A673 (cell line): Measurements from ENCODE around the gene CAMSAP3. TPM values are rescaled to one million over a fixed set of nuclear protein-coding genes. Genes with fewer than 3 reads are reported as not detected.

Experiments used
- BruUV-seq: library from RNA; stranded (reverse); fragments of 400-500 nt; replicated peaks from 2 replicates; lab custom pipeline; 2021; lab: Mats Ljungman, UMichigan
- CTCF ChIA-PET: fragments of 300-600 bp; sonication (Branson Sonifier 250); formaldehyde crosslinking; loops from one replicate; lab custom pipeline; 2022; ENCODE audit warnings: antibody characterized with exemption; lab: Charles Lee
- POLR2A ChIA-PET: fragments of 300-600 bp; sonication (Branson Sonifier 250); formaldehyde crosslinking; loops from one replicate; lab custom pipeline; 2022; ENCODE audit warnings: antibody characterized with exemption; ENCODE audit not compliant: low non-redundant PET; lab: Charles Lee
- DNase-seq: peaks from one replicate; pipeline ENCODE4 v3.0.0-alpha.2; 2015; ENCODE audit warnings: low spot score
- H3K27ac ChIP-seq: fragments of 200-600 bp; sonication (generic); 2 replicates; pipeline ENCODE4 v1.5.1; 2016; ENCODE audit warnings: mixed run types, low read depth, mild to moderate bottlenecking, mixed read lengths, antibody characterized with exemption, low read length; ENCODE audit not compliant: poor library complexity, severe bottlenecking
- H3K27me3 ChIP-seq: fragments of 200-600 bp; sonication (generic); replicated peaks from 2 replicates; pipeline ENCODE4 v1.6.1; 2017; ENCODE audit warnings: mixed run types, low read depth, mild to moderate bottlenecking, mixed read lengths, antibody characterized with exemption, low read length; ENCODE audit not compliant: insufficient read depth, poor library complexity
- H3K36me3 ChIP-seq: fragments of 200-600 bp; sonication (generic); 2 replicates; pipeline ENCODE4 v1.6.1; 2016; ENCODE audit warnings: mixed run types, mild to moderate bottlenecking, mixed read lengths, antibody characterized with exemption, low read length; ENCODE audit not compliant: insufficient read depth, poor library complexity, severe bottlenecking
- H3K4me1 ChIP-seq: fragments of 200-600 bp; sonication (generic); 2 replicates; pipeline ENCODE4 v1.6.1; 2017; ENCODE audit warnings: mixed run types, mild to moderate bottlenecking, mixed read lengths, antibody characterized with exemption, low read length; ENCODE audit not compliant: insufficient read depth, poor library complexity, severe bottlenecking
- H3K4me3 ChIP-seq: fragments of 200-600 bp; sonication (generic); 2 replicates; pipeline ENCODE4 v1.5.1; 2016; ENCODE audit warnings: low read depth, mixed run types, mild to moderate bottlenecking, mixed read lengths, low read length; ENCODE audit not compliant: poor library complexity, severe bottlenecking
- H3K9me3 ChIP-seq: fragments of 200-600 bp; sonication (generic); 2 replicates; pipeline ENCODE4 v1.6.1; 2016; ENCODE audit warnings: mixed run types, low read depth, mild to moderate bottlenecking, mixed read lengths, antibody characterized with exemption, low read length; ENCODE audit not compliant: poor library complexity, severe bottlenecking
- EZH2 ChIP-seq: fragments of 200-600 bp; sonication (generic); IDR thresholded peaks from 2 replicates; pipeline ENCODE4 v1.6.1; 2017; ENCODE audit warnings: borderline replicate concordance, low read depth, mild to moderate bottlenecking, mixed read lengths, antibody characterized with exemption, low read length; ENCODE audit not compliant: poor library complexity, severe bottlenecking
- intact Hi-C: fragments of 100-400 bp; cut with micrococcal nuclease; formaldehyde crosslinking; loops from one replicate; pipeline ENCODE4 v1.10.0; 2022; ENCODE audit not compliant: unreplicated experiment
- total RNA-seq: library from RNA; stranded (reverse); gene quantifications from 2 replicates; pipeline ENCODE4 v1.2.3, GENCODE V29; 2021
- TF ChIP-seq, protein P1 (sequence below): fragments of 300-800, 200-600 bp; sonication (generic); conservative IDR thresholded peaks from 2 replicates; pipeline ENCODE4 v1.5.1; 2017; ENCODE audit warnings: low read depth, mild to moderate bottlenecking, antibody characterized with exemption, low read length, moderate library complexity, mixed read lengths

The CAMSAP3 gene
- total RNA-seq, 1 experiment from 2014 or later = 1.2 TPM

DNA sequence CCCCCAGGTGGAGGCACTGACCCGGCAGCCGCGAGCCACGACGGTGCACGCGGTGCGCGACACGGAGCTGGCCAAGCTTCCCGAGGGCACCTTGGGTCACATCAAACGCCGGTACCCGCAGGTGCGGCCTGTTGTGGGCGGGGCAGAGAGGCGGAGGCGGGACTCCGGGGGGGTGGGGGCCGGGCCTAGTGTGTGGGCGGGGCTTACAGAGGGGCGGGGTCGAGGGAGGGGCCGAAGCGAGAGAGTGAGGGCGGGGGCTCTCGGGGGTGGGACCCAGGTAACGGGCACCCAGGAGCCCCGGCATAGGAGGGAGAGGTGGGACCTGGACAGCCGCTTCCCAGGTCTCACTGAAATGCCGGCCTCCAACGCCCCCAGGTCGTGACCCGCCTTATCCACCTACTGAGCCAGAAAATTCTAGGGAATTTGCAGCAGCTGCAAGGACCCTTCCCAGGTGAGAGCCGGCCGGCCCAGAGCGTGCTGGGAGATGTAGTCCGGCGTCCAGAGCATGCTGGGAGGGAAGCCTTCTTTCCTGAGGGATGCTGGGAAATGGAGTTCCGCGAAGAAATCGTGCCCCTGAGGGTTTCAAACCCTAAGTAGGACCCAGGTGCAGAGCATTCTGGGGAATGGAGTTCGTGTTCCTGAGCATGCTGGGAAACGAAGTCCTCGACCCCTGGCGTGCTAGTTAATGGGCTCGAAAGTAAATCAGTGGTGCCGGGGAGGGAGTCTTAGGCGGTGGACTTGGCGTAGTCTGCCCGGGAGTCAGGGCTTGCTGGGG, 44.5 kb upstream of the CAMSAP3 start:
- no peak overlapping the region for H3K4me3 ChIP-seq
- no peaks in the 10 kb centered on the region for H3K9me3 ChIP-seq
- DNase-seq = peak; percentile 73
- no peaks in the 10 kb centered on the region for H3K27me3 ChIP-seq
- intact Hi-C loops = no loop called here
- H3K27ac ChIP-seq = no peak overlapping the region
- TF ChIP-seq, protein P1, sequence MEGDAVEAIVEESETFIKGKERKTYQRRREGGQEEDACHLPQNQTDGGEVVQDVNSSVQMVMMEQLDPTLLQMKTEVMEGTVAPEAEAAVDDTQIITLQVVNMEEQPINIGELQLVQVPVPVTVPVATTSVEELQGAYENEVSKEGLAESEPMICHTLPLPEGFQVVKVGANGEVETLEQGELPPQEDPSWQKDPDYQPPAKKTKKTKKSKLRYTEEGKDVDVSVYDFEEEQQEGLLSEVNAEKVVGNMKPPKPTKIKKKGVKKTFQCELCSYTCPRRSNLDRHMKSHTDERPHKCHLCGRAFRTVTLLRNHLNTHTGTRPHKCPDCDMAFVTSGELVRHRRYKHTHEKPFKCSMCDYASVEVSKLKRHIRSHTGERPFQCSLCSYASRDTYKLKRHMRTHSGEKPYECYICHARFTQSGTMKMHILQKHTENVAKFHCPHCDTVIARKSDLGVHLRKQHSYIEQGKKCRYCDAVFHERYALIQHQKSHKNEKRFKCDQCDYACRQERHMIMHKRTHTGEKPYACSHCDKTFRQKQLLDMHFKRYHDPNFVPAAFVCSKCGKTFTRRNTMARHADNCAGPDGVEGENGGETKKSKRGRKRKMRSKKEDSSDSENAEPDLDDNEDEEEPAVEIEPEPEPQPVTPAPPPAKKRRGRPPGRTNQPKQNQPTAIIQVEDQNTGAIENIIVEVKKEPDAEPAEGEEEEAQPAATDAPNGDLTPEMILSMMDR = no peak
- no peak for TF ChIP-seq EZH2
- POLR2A ChIA-PET = no interaction called here
- no TSS peak for BruUV-seq
- H3K4me1 ChIP-seq = no peaks in the 10 kb centered on the region
- peaks cover 7% of the 10 kb centered on the region for H3K36me3 ChIP-seq
- CTCF ChIA-PET = no interaction called here

DNA sequence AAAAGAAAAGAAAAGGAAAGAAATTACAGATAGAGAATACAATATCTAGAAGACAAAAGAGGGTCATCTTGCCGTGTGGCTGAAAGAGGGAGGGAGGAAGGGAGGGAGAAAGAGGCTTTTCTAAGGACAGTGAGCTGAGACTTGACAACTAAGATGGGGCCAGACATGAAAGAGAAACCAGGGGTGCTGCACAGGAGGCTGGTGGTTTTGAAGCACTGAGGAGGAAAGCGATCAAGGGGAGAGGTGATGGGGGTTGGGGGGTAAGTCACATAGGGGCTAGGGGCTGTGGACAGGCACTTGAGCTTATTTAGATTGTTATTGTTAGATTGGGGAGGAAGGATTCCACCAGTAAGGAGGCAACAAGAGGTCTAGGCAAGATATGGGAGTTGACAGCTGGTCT, 42.9 kb upstream of the CAMSAP3 start:
- H3K4me3 ChIP-seq = no peak overlapping the region
- H3K27ac ChIP-seq = no peak overlapping the region
- intact Hi-C loops = no loop called here
- no peaks in the 10 kb centered on the region for H3K27me3 ChIP-seq
- ChIA-PET CTCF (no interaction called here), POLR2A (interaction anchor here (0.7 kb wide), 1 partner anchor 351 kb away, joined by 12 read pairs; no protein-coding TSS in a partner anchor)
- peaks cover 7% of the 10 kb centered on the region for H3K36me3 ChIP-seq
- no peak for TF ChIP-seq EZH2
- TF ChIP-seq, protein P1 = no peak
- H3K9me3 ChIP-seq = no peaks in the 10 kb centered on the region
- DNase-seq = no peak
- BruUV-seq = no TSS peak
- no peaks in the 10 kb centered on the region for H3K4me1 ChIP-seq

DNA sequence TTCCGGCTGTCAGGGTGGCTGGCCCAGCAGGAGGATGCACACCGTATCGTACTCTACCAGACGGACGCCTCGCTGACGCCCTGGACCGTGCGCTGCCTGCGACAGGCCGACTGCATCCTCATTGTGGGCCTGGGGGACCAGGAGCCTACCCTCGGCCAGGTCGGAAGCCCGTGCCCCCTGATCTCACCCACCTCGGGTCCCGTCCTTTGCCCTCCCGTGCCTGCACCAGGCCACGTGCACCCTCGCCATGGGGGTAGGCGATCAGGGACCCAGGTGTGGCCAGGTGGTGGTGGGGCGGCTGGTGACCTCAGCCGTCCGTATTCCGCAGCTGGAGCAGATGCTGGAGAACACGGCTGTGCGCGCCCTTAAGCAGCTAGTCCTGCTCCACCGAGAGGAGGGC, 41.1 kb upstream of the CAMSAP3 start:
- Histone ChIP-seq H3K4me3 (no peak overlapping the region), H3K4me1 (no peaks in the 10 kb centered on the region), H3K27me3 (no peaks in the 10 kb centered on the region), H3K27ac (no peak overlapping the region), H3K36me3 (peaks cover 10% of the 10 kb centered on the region), H3K9me3 (no peaks in the 10 kb centered on the region)
- intact Hi-C loops = no loop called here
- DNase-seq = no peak
- TF ChIP-seq, protein P1 = no peak
- TF ChIP-seq EZH2 = no peak
- POLR2A ChIA-PET = no interaction called here
- CTCF ChIA-PET = no interaction called here
- no TSS peak for BruUV-seq
